ENCODE measurements around the gene GDNF.

The GDNF gene

DNA sequence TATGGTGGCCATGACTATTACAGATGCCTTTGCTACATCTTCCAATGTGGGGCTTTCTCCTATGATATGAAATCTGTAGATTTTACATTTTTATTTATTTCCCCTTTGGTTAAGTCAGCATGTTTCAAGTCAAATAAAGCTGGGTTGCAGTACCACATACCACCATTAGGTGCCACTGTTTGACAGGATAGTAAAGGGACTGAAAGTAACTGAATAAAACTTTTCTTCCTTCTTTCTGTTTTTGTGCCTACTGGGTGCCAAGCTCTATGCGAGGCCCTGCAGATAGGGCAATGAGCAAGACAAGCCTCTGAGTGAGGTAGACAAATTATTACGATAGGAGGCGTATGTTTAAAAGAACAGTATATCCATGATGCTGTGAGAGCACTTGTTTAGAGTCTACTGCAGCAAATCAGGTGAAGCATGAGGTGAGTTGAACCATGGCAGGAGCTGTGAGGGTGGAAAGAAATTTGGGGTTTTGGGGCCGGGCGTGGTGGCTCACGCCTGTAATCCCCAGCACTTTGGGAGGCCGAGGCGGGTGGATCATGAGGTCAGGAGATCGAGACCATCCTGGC, 64.8 kb downstream of the GDNF start:
- Histone ChIP-seq H3K4me3 (ENCODE audit: low read depth in 1 of 2, low read length in 2 of 2) (no peak overlapping the region), H3K27ac (ENCODE audit: low read length) (no peak overlapping the region), H3K36me3 (ENCODE audit: control insufficient read depth in 1 of 2, insufficient read depth in 2 of 2, low read length in 2 of 2) (no peaks in the 10 kb centered on the region), H3K9me3 (ENCODE audit: control insufficient read depth in 1 of 2, low read length in 2 of 2) (peaks cover 4 to 6% of the 10 kb centered on the region in 2 donors), H3K4me1 (ENCODE audit: control insufficient read depth in 1 of 2, insufficient read depth in 2 of 2, low read length in 2 of 2) (peaks cover 0 to 7% of the 10 kb centered on the region in 2 donors), H3K27me3 (ENCODE audit: low read depth, low read length) (no peaks in the 10 kb centered on the region)

- H3K9me3 ChIP-seq (ENCODE audit: control insufficient read depth in 1 of 2, low read length in 2 of 2): peaks cover 4 to 6% of the 10 kb centered on the region in 2 donors
- no peaks in the 10 kb centered on the region for H3K36me3 ChIP-seq (ENCODE audit: control insufficient read depth in 1 of 2, insufficient read depth in 2 of 2, low read length in 2 of 2)
- peaks cover 0 to 7% of the 10 kb centered on the region in 2 donors for H3K4me1 ChIP-seq (ENCODE audit: control insufficient read depth in 1 of 2, insufficient read depth in 2 of 2, low read length in 2 of 2)
- no peaks in the 10 kb centered on the region for H3K27me3 ChIP-seq (ENCODE audit: low read depth, low read length)
- H3K4me3 ChIP-seq (ENCODE audit: low read depth in 1 of 2, low read length in 2 of 2): no peak overlapping the region
- no peak overlapping the region for H3K27ac ChIP-seq (ENCODE audit: low read length)
These were observed 66.0 kb downstream of the GDNF start for GRCh38 chr5:37773809-37774208.

- Histone ChIP-seq H3K27ac (ENCODE audit: low read length) (no peak overlapping the region), H3K36me3 (ENCODE audit: control insufficient read depth in 1 of 2, insufficient read depth in 2 of 2, low read length in 2 of 2) (no peaks in the 10 kb centered on the region), H3K4me1 (ENCODE audit: control insufficient read depth in 1 of 2, insufficient read depth in 2 of 2, low read length in 2 of 2) (peaks cover 0 to 7% of the 10 kb centered on the region in 2 donors), H3K4me3 (ENCODE audit: low read depth in 1 of 2, low read length in 2 of 2) (no peak overlapping the region), H3K9me3 (ENCODE audit: control insufficient read depth in 1 of 2, low read length in 2 of 2) (peaks cover 4 to 6% of the 10 kb centered on the region in 2 donors), H3K27me3 (ENCODE audit: low read depth, low read length) (no peaks in the 10 kb centered on the region)
These were observed 67.6 kb downstream of the GDNF start for GRCh38 chr5:37772255-37772654.

DNA sequence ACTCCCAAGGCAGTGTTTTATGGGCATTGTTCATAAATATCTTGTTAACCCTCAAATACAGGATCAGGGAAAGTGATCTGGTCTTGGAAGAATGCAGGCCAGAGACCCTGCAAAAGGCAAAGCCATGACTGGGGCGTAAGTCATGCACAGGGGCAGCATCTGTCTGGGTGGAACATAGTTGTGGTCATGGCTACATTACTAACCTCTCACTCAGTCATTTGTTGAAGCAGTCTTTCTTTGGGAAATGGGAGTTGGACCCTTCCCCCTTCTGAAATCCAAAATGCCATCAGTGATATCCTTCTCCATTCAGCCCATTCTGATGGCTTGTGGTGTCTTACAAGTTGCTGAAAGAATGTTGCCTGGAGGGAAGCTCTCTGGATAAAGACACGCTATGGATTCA, 68.1 kb downstream of the GDNF start:
- H3K27me3 ChIP-seq (ENCODE audit: low read depth, low read length): no peaks in the 10 kb centered on the region
- H3K9me3 ChIP-seq (ENCODE audit: control insufficient read depth in 1 of 2, low read length in 2 of 2): peaks cover 4 to 6% of the 10 kb centered on the region in 2 donors
- H3K4me1 ChIP-seq (ENCODE audit: control insufficient read depth in 1 of 2, insufficient read depth in 2 of 2, low read length in 2 of 2): peaks cover 0 to 7% of the 10 kb centered on the region in 2 donors
- no peak overlapping the region for H3K4me3 ChIP-seq (ENCODE audit: low read depth in 1 of 2, low read length in 2 of 2)
- no peak overlapping the region for H3K27ac ChIP-seq (ENCODE audit: low read length)
- no peaks in the 10 kb centered on the region for H3K36me3 ChIP-seq (ENCODE audit: control insufficient read depth in 1 of 2, insufficient read depth in 2 of 2, low read length in 2 of 2)

DNA sequence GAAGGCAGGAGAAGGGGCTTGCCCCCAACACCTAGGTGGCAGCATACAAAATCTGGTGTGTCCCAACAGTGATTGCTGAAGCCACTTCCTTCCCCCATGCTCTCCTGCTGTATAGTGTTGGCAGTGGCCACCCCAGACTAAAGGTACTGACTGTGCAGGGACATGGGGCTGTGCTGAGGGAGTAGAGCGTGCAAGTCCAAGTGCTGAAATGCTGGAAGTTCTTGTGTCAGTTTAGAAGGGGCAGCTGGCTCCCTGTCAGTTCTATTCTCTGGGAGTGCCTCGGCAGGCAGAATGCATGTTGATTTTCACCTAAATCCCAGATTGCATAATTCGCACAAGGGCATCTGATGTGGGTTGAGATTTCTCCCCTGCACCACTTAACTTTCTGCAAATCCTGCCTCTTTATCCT, 68.6 kb downstream of the GDNF start:
- no peaks in the 10 kb centered on the region for H3K27me3 ChIP-seq (ENCODE audit: low read depth, low read length)
- H3K27ac ChIP-seq (ENCODE audit: low read length): no peak overlapping the region
- H3K4me1 ChIP-seq (ENCODE audit: control insufficient read depth in 1 of 2, insufficient read depth in 2 of 2, low read length in 2 of 2): peaks cover 0 to 7% of the 10 kb centered on the region in 2 donors
- H3K36me3 ChIP-seq (ENCODE audit: control insufficient read depth in 1 of 2, insufficient read depth in 2 of 2, low read length in 2 of 2): no peaks in the 10 kb centered on the region
- H3K4me3 ChIP-seq (ENCODE audit: low read depth in 1 of 2, low read length in 2 of 2): no peak overlapping the region
- peaks cover 4 to 6% of the 10 kb centered on the region in 2 donors for H3K9me3 ChIP-seq (ENCODE audit: control insufficient read depth in 1 of 2, low read length in 2 of 2)

DNA sequence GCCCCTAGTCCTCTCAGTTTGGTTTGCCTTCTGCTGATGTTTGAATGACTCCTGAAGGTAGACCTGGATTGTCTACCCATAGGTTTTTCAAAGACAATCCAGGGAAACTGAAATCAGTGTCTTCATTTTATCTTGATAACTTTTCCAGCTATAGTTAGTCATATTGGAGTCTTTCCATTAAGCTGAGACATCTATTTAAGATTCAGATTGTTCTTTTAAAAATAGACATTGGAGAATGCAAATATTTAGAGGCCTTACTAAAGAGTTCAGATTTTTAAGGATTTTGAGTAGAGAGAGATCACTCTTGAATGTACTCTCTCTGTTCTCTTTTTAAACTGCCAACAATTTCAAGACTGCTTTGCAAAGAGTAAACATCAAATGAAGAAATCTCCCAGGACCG, 69.1 kb downstream of the GDNF start:
- Histone ChIP-seq H3K4me1 (ENCODE audit: control insufficient read depth in 1 of 2, insufficient read depth in 2 of 2, low read length in 2 of 2) (peaks cover 0 to 7% of the 10 kb centered on the region in 2 donors), H3K27ac (ENCODE audit: low read length) (no peak overlapping the region), H3K36me3 (ENCODE audit: control insufficient read depth in 1 of 2, insufficient read depth in 2 of 2, low read length in 2 of 2) (no peaks in the 10 kb centered on the region), H3K9me3 (ENCODE audit: control insufficient read depth in 1 of 2, low read length in 2 of 2) (peaks cover 4 to 6% of the 10 kb centered on the region in 2 donors), H3K27me3 (ENCODE audit: low read depth, low read length) (no peaks in the 10 kb centered on the region), H3K4me3 (ENCODE audit: low read depth in 1 of 2, low read length in 2 of 2) (no peak overlapping the region)

DNA sequence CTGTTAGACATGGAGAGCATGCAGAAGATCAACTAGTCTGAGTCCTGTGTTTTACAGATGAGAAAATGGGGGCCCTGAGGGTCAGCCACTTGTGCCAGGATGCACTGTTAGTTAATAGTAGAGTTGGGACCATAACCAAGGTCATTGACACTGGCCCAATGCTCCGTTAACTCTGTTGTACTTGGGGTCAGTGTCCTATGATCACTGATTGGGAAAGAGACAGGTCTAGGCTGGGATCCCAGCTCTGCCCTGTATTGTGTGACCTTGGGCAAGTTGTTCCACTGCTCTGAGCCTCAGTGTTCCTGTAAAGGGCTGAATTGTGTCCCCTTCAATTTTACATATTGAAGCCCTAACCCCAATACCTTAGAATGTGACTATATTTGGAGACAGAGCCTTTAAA, 70.0 kb downstream of the GDNF start:
- Histone ChIP-seq H3K27me3 (ENCODE audit: low read depth, low read length) (no peaks in the 10 kb centered on the region), H3K27ac (ENCODE audit: low read length) (no peak overlapping the region), H3K4me1 (ENCODE audit: control insufficient read depth in 1 of 2, insufficient read depth in 2 of 2, low read length in 2 of 2) (peaks cover 0 to 7% of the 10 kb centered on the region in 2 donors), H3K4me3 (ENCODE audit: low read depth in 1 of 2, low read length in 2 of 2) (no peak overlapping the region), H3K9me3 (ENCODE audit: control insufficient read depth in 1 of 2, low read length in 2 of 2) (peaks cover under 1 to 2% of the 10 kb centered on the region in 2 donors), H3K36me3 (ENCODE audit: control insufficient read depth in 1 of 2, insufficient read depth in 2 of 2, low read length in 2 of 2) (no peaks in the 10 kb centered on the region)

- Histone ChIP-seq H3K9me3 (ENCODE audit: control insufficient read depth in 1 of 2, low read length in 2 of 2) (no peaks in the 10 kb centered on the region), H3K4me3 (ENCODE audit: low read depth in 1 of 2, low read length in 2 of 2) (no peak overlapping the region), H3K27me3 (ENCODE audit: low read depth, low read length) (no peaks in the 10 kb centered on the region), H3K4me1 (ENCODE audit: control insufficient read depth in 1 of 2, insufficient read depth in 2 of 2, low read length in 2 of 2) (peaks cover 0 to 7% of the 10 kb centered on the region in 2 donors), H3K27ac (ENCODE audit: low read length) (no peak overlapping the region), H3K36me3 (ENCODE audit: control insufficient read depth in 1 of 2, insufficient read depth in 2 of 2, low read length in 2 of 2) (no peaks in the 10 kb centered on the region)
These were observed 70.7 kb downstream of the GDNF start for GRCh38 chr5:37769108-37769507.

DNA sequence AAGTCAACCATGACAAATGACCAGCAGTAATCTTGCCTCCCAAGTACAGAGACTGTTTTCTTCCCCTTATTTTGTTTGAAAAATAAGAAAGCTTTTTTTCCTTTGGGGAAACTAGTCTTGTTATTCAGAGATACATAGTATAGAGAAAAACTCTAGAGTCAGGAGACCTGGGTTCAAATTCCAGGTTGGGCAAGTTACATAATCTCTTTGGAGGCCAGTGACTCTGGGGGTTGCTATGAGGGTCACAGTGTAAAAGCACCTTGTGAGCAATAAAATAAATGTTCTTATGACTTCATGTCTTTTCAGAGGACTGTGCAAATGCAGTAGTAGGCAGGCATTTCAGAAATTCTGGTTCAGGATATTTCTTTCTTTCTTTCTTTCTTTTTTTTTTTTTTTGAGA, 71.5 kb downstream of the GDNF start:
- Histone ChIP-seq H3K4me1 (ENCODE audit: control insufficient read depth in 1 of 2, insufficient read depth in 2 of 2, low read length in 2 of 2) (peaks cover 0 to 7% of the 10 kb centered on the region in 2 donors), H3K9me3 (ENCODE audit: control insufficient read depth in 1 of 2, low read length in 2 of 2) (no peaks in the 10 kb centered on the region), H3K4me3 (ENCODE audit: low read depth in 1 of 2, low read length in 2 of 2) (no peak overlapping the region), H3K27me3 (ENCODE audit: low read depth, low read length) (no peaks in the 10 kb centered on the region), H3K27ac (ENCODE audit: low read length) (no peak overlapping the region), H3K36me3 (ENCODE audit: control insufficient read depth in 1 of 2, insufficient read depth in 2 of 2, low read length in 2 of 2) (no peaks in the 10 kb centered on the region)

- Histone ChIP-seq H3K27ac (ENCODE audit: low read length) (no peak overlapping the region), H3K9me3 (ENCODE audit: control insufficient read depth in 1 of 2, low read length in 2 of 2) (no peaks in the 10 kb centered on the region), H3K4me1 (ENCODE audit: control insufficient read depth in 1 of 2, insufficient read depth in 2 of 2, low read length in 2 of 2) (peaks cover 0 to 7% of the 10 kb centered on the region in 2 donors), H3K27me3 (ENCODE audit: low read depth, low read length) (no peaks in the 10 kb centered on the region), H3K36me3 (ENCODE audit: control insufficient read depth in 1 of 2, insufficient read depth in 2 of 2, low read length in 2 of 2) (no peaks in the 10 kb centered on the region), H3K4me3 (ENCODE audit: low read depth in 1 of 2, low read length in 2 of 2) (no peak overlapping the region)
These were observed 71.9 kb downstream of the GDNF start for GRCh38 chr5:37767961-37768360.

GRCh38 chr5:37767251-37767650, 72.6 kb downstream of the GDNF start:
- Histone ChIP-seq H3K4me3 (ENCODE audit: low read depth in 1 of 2, low read length in 2 of 2) (no peak overlapping the region), H3K9me3 (ENCODE audit: control insufficient read depth in 1 of 2, low read length in 2 of 2) (no peaks in the 10 kb centered on the region), H3K4me1 (ENCODE audit: control insufficient read depth in 1 of 2, insufficient read depth in 2 of 2, low read length in 2 of 2) (peaks cover 0 to 7% of the 10 kb centered on the region in 2 donors), H3K27ac (ENCODE audit: low read length) (no peak overlapping the region), H3K36me3 (ENCODE audit: control insufficient read depth in 1 of 2, insufficient read depth in 2 of 2, low read length in 2 of 2) (no peaks in the 10 kb centered on the region), H3K27me3 (ENCODE audit: low read depth, low read length) (no peaks in the 10 kb centered on the region)

All from muscle layer of duodenum (tissue), 2 donors.